Panc1 (cell line): ENCODE data around the gene CLCN4. TPM values are rescaled to one million over a fixed set of nuclear protein-coding genes. Genes with fewer than 3 reads are reported as not detected.

ENCODE experiments used
- ATAC-seq: fragments of 200-7000 bp; cut with Tn5 transposase; 2 replicates; pipeline ENCODE4 v1.9.1; 2020; ENCODE audit warnings: mild to moderate bottlenecking, moderate library complexity
- BruUV-seq: library from RNA; stranded (reverse); fragments of 400-500 nt; replicated peaks from 2 replicates; lab custom pipeline; 2021; lab: Mats Ljungman, UMichigan
- CTCF ChIA-PET: fragments of 300-600 bp; sonication (Branson Sonifier 250); formaldehyde crosslinking; loops from one replicate; lab custom pipeline; 2022; ENCODE audit warnings: antibody characterized with exemption; lab: Charles Lee
- POLR2A ChIA-PET: fragments of 300-600 bp; sonication (Branson Sonifier 250); formaldehyde crosslinking; loops from one replicate; lab custom pipeline; 2022; ENCODE audit warnings: antibody characterized with exemption; lab: Charles Lee
- DNase-seq: peaks from one replicate; pipeline ENCODE4 v3.0.0-alpha.2; 2010; ENCODE audit warnings: low read depth, low spot score
- H3K27ac ChIP-seq: 2 replicates; pipeline ENCODE4 v1.5.1; 2011; ENCODE audit warnings: mild to moderate bottlenecking, low read length, inconsistent platforms
- H3K27me3 ChIP-seq: fragments of 200-500 bp; sonication (Bioruptor generic); 2 replicates; pipeline ENCODE4 v1.6.0; 2014; ENCODE audit warnings: low read length, inconsistent platforms; ENCODE audit not compliant: control insufficient read depth, insufficient read depth
- H3K36me3 ChIP-seq: fragments of 200-500 bp; sonication (Bioruptor generic); 2 replicates; pipeline ENCODE4 v1.5.1; 2014; ENCODE audit warnings: inconsistent platforms, mild to moderate bottlenecking, low read length, moderate library complexity; ENCODE audit not compliant: control insufficient read depth, insufficient read depth
- H3K4me1 ChIP-seq: 2 replicates; pipeline ENCODE4 v1.5.1; 2011; ENCODE audit warnings: inconsistent platforms, mild to moderate bottlenecking, low read length, moderate library complexity; ENCODE audit not compliant: control insufficient read depth, insufficient read depth
- H3K4me3 ChIP-seq, 2 experiments: 2 replicates each; pipeline ENCODE4 v1.5.1; 2011 to 2012; ENCODE audit warnings: low read depth in 2 of 2, low read length in 2 of 2, mild to moderate bottlenecking in 2 of 2, inconsistent platforms in 1 of 2, moderate library complexity in 1 of 2
- H3K9me3 ChIP-seq: fragments of 200-500 bp; sonication (Bioruptor generic); 2 replicates; pipeline ENCODE4 v1.5.1; 2014; ENCODE audit warnings: low read depth, mild to moderate bottlenecking, inconsistent platforms, low read length, moderate library complexity; ENCODE audit not compliant: control insufficient read depth, insufficient read depth
- POLR2AphosphoS5 ChIP-seq: IDR thresholded peaks from 2 replicates; pipeline ENCODE4 v1.6.1; 2012; ENCODE audit warnings: mild to moderate bottlenecking, low read depth, low read length, moderate library complexity
- SIN3A ChIP-seq: IDR thresholded peaks from 2 replicates; pipeline ENCODE4 v1.6.1; 2012; ENCODE audit warnings: low read depth, mild to moderate bottlenecking, low read length, moderate library complexity, borderline replicate concordance; ENCODE audit not compliant: insufficient read depth
- TCF7L2 ChIP-seq: IDR thresholded peaks from 2 replicates; pipeline ENCODE4 v1.6.1; 2011; ENCODE audit warnings: mild to moderate bottlenecking, low read depth, low read length, inconsistent platforms
- in situ Hi-C: cut with HindIII; loops from 2 replicates; pipeline ENCODE4 v1.10.0; 2016; ENCODE audit warnings: low sequenced_read_pairs, low pct_unique_long_range_greater_than_20kb
- intact Hi-C: fragments of 100-400 bp; cut with micrococcal nuclease; formaldehyde crosslinking; loops from one replicate; pipeline ENCODE4 v1.10.0; 2022; ENCODE audit not compliant: unreplicated experiment
- total RNA-seq: library from RNA; stranded (reverse); gene quantifications from one replicate; pipeline ENCODE4 v1.2.1, GENCODE V29; 2021; ENCODE audit not compliant: unreplicated experiment
- TF ChIP-seq, protein P1 (sequence below), 2 experiments: IDR thresholded peaks; 2 replicates each; pipeline ENCODE4 v1.6.1; 2011 to 2012; ENCODE audit warnings: low read depth in 2 of 2, control low read depth in 1 of 2, low read length in 1 of 2, mild to moderate bottlenecking in 1 of 2, moderate library complexity in 1 of 2; ENCODE audit not compliant: insufficient read depth in 1 of 2
- TF ChIP-seq, protein P2 (sequence below): fragments of 450-650 bp; IDR thresholded peaks from 2 replicates; pipeline ENCODE4 v1.5.1; 2017; ENCODE audit warnings: mild to moderate bottlenecking

The CLCN4 gene
- total RNA-seq, 1 experiment from 2014 or later, result 2.5 TPM

DNA sequence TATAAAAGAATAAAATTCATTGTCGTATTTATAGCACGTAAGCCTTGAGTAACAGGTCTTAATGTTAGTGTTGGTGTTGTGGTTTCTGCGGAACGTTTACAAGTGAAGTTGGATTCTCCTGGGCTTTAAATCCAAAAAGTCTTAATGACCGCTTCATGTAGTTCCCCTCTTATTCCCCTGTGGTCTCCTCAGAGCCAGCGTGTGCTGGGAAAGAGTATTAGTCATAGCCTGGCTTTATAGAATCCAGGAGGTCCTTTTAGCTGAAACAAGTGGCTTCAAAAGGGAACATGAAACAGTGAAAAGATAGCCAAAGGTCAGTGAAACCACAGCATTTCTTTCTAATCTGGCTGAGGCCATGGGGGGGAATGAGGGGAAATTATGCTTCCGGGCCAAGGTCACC lies 79.1 kb downstream of the CLCN4 start:
- intact Hi-C loops, result no loop called here
- ChIA-PET POLR2A (no interaction called here), CTCF (no interaction called here)

DNA sequence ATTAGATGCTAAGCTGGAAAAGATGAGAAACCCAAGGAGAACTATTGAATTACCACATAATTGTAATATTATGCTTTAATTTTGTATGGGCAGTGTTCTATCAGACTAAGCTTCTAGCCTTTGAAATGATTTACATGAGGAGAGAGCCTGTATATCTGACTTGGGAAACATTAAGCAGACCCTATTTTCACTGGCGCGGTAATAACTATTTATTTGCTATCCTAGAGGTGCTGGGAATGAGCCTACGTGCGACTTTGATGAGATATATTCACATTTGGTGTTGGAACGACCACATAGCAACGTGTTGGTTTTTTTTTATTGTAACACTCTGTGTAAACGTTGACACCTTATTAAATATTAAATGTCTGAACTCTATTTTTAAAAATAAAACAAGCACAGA lies 80.5 kb downstream of the CLCN4 start:
- Histone ChIP-seq H3K4me3 (no peak overlapping the region), H3K4me1 (no peaks in the 10 kb centered on the region), H3K9me3 (no peaks in the 10 kb centered on the region), H3K27me3 (no peaks in the 10 kb centered on the region), H3K36me3 (no peaks in the 10 kb centered on the region), H3K27ac (no peak overlapping the region)
- in situ Hi-C loops (no loop called here), intact Hi-C loops (no loop called here)
- TF ChIP-seq, protein P1, sequence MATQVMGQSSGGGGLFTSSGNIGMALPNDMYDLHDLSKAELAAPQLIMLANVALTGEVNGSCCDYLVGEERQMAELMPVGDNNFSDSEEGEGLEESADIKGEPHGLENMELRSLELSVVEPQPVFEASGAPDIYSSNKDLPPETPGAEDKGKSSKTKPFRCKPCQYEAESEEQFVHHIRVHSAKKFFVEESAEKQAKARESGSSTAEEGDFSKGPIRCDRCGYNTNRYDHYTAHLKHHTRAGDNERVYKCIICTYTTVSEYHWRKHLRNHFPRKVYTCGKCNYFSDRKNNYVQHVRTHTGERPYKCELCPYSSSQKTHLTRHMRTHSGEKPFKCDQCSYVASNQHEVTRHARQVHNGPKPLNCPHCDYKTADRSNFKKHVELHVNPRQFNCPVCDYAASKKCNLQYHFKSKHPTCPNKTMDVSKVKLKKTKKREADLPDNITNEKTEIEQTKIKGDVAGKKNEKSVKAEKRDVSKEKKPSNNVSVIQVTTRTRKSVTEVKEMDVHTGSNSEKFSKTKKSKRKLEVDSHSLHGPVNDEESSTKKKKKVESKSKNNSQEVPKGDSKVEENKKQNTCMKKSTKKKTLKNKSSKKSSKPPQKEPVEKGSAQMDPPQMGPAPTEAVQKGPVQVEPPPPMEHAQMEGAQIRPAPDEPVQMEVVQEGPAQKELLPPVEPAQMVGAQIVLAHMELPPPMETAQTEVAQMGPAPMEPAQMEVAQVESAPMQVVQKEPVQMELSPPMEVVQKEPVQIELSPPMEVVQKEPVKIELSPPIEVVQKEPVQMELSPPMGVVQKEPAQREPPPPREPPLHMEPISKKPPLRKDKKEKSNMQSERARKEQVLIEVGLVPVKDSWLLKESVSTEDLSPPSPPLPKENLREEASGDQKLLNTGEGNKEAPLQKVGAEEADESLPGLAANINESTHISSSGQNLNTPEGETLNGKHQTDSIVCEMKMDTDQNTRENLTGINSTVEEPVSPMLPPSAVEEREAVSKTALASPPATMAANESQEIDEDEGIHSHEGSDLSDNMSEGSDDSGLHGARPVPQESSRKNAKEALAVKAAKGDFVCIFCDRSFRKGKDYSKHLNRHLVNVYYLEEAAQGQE (IDR thresholded peaks at IDR 0.05; ENCODE audit: insufficient read depth in 1 of 2, low read depth in 2 of 2, low read length in 1 of 2), result no peak
- TF ChIP-seq, protein P2, sequence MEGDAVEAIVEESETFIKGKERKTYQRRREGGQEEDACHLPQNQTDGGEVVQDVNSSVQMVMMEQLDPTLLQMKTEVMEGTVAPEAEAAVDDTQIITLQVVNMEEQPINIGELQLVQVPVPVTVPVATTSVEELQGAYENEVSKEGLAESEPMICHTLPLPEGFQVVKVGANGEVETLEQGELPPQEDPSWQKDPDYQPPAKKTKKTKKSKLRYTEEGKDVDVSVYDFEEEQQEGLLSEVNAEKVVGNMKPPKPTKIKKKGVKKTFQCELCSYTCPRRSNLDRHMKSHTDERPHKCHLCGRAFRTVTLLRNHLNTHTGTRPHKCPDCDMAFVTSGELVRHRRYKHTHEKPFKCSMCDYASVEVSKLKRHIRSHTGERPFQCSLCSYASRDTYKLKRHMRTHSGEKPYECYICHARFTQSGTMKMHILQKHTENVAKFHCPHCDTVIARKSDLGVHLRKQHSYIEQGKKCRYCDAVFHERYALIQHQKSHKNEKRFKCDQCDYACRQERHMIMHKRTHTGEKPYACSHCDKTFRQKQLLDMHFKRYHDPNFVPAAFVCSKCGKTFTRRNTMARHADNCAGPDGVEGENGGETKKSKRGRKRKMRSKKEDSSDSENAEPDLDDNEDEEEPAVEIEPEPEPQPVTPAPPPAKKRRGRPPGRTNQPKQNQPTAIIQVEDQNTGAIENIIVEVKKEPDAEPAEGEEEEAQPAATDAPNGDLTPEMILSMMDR, result no peak
- TF ChIP-seq SIN3A, result no peak
- no peak for TF ChIP-seq POLR2AphosphoS5
- TF ChIP-seq TCF7L2, result no peak
- BruUV-seq, result no TSS peak
- DNase-seq, result no peak
- CTCF ChIA-PET, result no interaction called here
- ATAC-seq, result no peak
- POLR2A ChIA-PET, result no interaction called here

More for the DNA sequence above, 79.1 kb downstream of the CLCN4 start:
- in situ Hi-C loops, result no loop called here
- H3K9me3 ChIP-seq, result no peaks in the 10 kb centered on the region
- H3K27ac ChIP-seq, result no peak overlapping the region
- TF ChIP-seq TCF7L2 (no peak), POLR2AphosphoS5 (no peak), SIN3A (no peak)
- TF ChIP-seq, protein P1 (IDR thresholded peaks at IDR 0.05; ENCODE audit: insufficient read depth in 1 of 2, low read depth in 2 of 2, low read length in 1 of 2), result no peak
- TF ChIP-seq, protein P2, result no peak
- ATAC-seq (no peak), DNase-seq (no peak)
- H3K36me3 ChIP-seq, result no peaks in the 10 kb centered on the region
- BruUV-seq, result no TSS peak
- no peaks in the 10 kb centered on the region for H3K4me1 ChIP-seq
- H3K27me3 ChIP-seq, result no peaks in the 10 kb centered on the region
- H3K4me3 ChIP-seq, result no peak overlapping the region
